GM10248 (cell line): ENCODE results near the gene BYSL.

Experiments used
- CTCF ChIA-PET: fragments of 300-600 bp; sonication (Branson Sonifier 250); formaldehyde crosslinking; extraction: SDS; loops from one replicate; lab custom pipeline; 2021; ENCODE audit warnings: antibody characterized with exemption; lab: Yijun Ruan, JAX
- POLR2A ChIA-PET: fragments of 350-650 bp; sonication (Branson Sonifier 250); formaldehyde crosslinking; extraction: SDS; loops from one replicate; lab custom pipeline; 2020; ENCODE audit warnings: antibody characterized with exemption; lab: Yijun Ruan, JAX
- DNase-seq: peaks from one replicate; pipeline ENCODE4 v3.0.0; 2012; ENCODE audit errors: extremely low spot score
- CTCF ChIP-seq: IDR thresholded peaks from 2 replicates; pipeline ENCODE4 v1.5.1; 2012; ENCODE audit warnings: mild to moderate bottlenecking, low read depth; ENCODE audit errors: extremely low read depth, missing control alignments, control extremely low read depth

Gene BYSL

GRCh38 chr6:41966214-41966920 lies 45.1 kb downstream of the BYSL start:
- TF ChIP-seq CTCF: no peak
- ChIA-PET POLR2A (no interaction called here), CTCF (interaction anchor here (0.7 to 1.5 kb wide), 3 partner anchors 20 to 66 kb away, joined by 3 read pairs; no protein-coding TSS in a partner anchor)
- DNase-seq: no peak

DNA sequence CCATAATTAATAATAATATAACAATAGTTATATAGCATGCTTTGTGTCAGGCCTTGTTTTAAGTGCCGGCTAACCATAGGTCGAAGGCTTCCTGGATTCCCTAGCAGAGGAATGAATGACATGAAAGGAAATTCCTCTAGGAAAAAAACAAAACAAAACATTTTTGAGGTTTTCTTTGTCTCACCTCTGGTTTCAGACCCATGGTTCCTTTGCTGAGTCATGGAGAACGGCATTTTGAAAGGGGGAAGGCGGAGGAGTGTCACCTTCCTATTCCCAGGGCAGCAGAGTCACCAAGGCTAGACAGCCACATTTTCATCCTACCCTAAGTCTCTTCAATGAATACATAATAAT lies 45.6 kb downstream of the BYSL start:
- POLR2A ChIA-PET: no interaction called here
- DNase-seq: no peak
- no peak for TF ChIP-seq CTCF
- CTCF ChIA-PET: no interaction called here

DNA sequence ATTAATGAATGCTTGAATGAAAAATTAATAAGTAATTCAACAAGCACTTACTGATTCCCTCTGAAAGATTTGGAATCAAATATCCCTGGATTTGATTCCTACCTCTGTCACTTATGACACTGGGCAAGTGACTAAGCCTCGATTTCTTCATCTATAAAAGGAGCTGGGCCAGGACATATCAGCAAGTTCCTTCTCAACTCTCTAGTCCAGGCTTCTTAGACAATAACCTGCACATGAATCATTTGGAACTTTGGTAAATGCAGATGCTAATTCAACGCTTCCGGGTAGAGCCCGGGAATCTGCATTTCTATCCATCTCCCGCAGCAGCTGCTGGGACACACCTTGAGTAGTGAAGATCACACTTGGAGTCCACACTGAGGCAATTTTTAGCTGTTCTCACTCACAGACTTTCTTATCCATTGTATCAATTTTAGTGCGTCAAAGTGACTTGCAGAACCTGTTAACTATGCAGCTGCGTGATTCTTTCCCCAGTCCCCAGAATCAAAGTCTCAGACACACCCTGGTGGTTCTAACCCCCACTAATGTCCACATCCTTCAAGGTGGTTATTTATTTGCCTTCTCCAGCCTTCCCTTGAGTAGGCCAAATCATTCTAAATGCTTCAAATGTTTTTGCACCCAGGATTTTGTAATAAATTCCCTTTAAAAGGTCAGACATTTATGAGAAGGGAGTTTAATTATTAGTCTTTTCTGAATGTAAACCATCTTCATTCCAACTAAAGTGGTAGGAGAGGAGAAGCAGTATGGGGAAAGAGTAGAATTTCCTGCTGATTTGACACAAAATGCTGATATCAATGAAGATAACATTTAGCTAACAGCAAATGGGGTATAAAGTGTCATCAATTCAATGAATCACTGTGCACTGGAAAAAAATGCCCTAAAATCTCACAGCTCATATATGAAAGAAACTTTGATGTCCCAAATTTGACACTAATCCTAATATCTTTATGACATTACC lies 46.3 kb downstream of the BYSL start:
- DNase-seq: no peak
- ChIA-PET POLR2A (interaction anchor here (0.6 kb wide), 1 partner anchor 17 kb away, joined by 3 read pairs; no protein-coding TSS in a partner anchor), CTCF (interaction anchor here (1.1 to 1.4 kb wide), 3 partner anchors 20 to 58 kb away, joined by 3 to 4 read pairs (median 3); no protein-coding TSS in a partner anchor)
- TF ChIP-seq CTCF: no peak

DNA sequence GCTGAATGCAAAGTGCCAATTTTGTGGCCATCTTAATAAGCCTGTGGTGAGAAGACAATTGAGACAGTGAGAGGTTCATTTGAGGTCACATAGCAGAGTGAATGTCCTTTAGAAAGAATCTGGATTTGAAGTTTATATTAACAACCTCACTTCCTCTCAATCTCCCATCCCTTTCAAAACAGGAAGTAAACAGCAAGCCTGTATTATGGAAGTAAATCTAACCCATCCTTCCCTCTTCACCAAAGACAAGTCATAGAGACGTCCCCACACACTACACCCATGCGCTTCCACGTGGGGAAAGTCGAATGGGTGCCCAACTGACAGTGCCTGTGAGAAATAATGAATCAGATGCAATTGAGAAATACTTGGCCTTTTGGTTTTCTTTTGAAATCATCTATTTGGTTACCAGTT lies 49.1 kb downstream of the BYSL start:
- TF ChIP-seq CTCF: no peak
- no peak for DNase-seq
- ChIA-PET POLR2A (no interaction called here), CTCF (no interaction called here)

GRCh38 chr6:41972826-41973225 lies 51.5 kb downstream of the BYSL start:
- no peak for DNase-seq
- no peak for TF ChIP-seq CTCF
- POLR2A ChIA-PET: no interaction called here
- CTCF ChIA-PET: interaction anchor here (1.5 to 2.2 kb wide), 2 partner anchors 9 to 186 kb away, joined by 3 to 7 read pairs; no protein-coding TSS in a partner anchor

- no peak for TF ChIP-seq CTCF
- ChIA-PET CTCF (no interaction called here), POLR2A (no interaction called here)
- no peak for DNase-seq
Measured at GRCh38 chr6:41974281-41974825, 53.1 kb downstream of the BYSL start.
